IPS-18c (cell line): ENCODE results near the gene EDDM3A.
"Not testable (repeated sequence)": the region's sequence is repeated elsewhere in the genome, so short reads cannot be mapped to it uniquely, and the experiment has no call there.

Experiments
- H3K4me3 ChIP-seq: 2 replicates; pipeline ENCODE4 v1.7.0; 2013; ENCODE audit warnings: low read depth, mild to moderate bottlenecking, low read length, moderate library complexity; ENCODE audit not compliant: insufficient read depth
- H3K9me3 ChIP-seq: one replicate; pipeline ENCODE4 v1.6.1; 2013; ENCODE audit warnings: mild to moderate bottlenecking, low read length, moderate library complexity; ENCODE audit not compliant: control insufficient read depth, insufficient read depth

EDDM3A gene

DNA sequence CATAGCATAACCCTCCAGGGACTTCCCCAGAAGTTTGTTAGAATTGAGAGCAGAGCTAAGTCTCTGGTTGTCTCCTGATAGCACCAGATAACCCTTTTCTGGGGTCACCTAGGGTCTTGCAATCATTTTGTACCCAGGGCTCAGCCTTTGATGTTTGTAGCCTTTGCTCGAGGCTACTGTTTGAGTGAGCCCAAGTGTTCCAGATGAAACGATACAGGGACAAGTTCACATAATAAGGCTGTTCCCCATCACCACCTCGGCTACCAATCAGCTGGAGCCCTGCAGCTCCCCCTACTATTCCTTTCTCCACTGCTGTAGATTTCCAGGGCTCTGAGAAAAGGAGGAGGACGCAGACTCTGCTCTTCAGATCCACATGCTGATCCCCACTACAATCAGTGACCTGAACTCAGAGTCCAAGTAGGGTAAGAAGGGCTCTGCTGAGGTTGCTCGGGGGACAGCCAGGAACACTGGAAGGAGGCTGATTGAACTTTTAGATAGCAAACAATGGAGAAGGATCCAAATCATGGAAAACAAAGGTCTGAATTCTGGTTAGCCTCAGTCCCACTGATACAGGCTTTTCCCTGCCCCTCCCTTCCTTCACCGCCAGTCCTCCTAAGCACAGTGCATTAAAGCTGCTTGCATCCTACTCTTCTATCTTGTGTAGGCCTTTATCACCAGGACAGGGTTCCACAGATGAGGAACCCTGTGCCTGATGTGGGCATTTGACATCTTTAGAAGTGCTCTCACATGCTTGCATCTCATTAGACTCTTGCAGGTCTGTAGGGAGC lies at the start of gene EDDM3A:
TSS of gene EDDM3A (plus strand) at position 317 of the 788 bp plus-strand sequence. CDS start 1,694 bp downstream, outside the sequence.
- Histone ChIP-seq H3K9me3 (no peaks in the 10 kb centered on the region), H3K4me3 (no peak within 1 kb of the TSS)

GRCh38 chr14:20696764-20697163 lies 48.9 kb upstream of the EDDM3A start:
- Histone ChIP-seq H3K4me3 (no peak overlapping the region), H3K9me3 (no peaks in the 10 kb centered on the region)

- Histone ChIP-seq H3K4me3 (no peak overlapping the region), H3K9me3 (no peaks in the 10 kb centered on the region)
These were observed 48.2 kb upstream of the EDDM3A start for GRCh38 chr14:20697273-20698017.

DNA sequence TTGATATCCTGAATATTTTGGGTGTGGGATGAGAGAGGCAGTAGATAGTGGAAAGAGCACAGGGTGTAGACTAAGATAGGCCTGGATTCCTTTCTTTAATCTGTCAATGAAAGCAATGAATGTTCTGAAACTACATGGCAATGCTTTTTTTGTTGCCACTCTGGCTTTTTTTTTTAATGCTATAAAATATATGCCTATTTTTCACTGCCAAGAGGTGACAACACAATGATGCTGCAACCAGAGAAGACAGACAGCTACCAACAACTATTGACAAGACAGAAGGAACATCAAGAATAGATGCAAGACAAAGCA lies 47.7 kb upstream of the EDDM3A start:
- Histone ChIP-seq H3K9me3 (no peaks in the 10 kb centered on the region), H3K4me3 (no peak overlapping the region)

GRCh38 chr14:20698934-20699333 lies 46.8 kb upstream of the EDDM3A start:
- H3K4me3 ChIP-seq: no peak overlapping the region
- H3K9me3 ChIP-seq: no peaks in the 10 kb centered on the region

GRCh38 chr14:20699931-20700330 lies 45.8 kb upstream of the EDDM3A start:
- H3K9me3 ChIP-seq: peaks cover 3% of the 10 kb centered on the region

DNA sequence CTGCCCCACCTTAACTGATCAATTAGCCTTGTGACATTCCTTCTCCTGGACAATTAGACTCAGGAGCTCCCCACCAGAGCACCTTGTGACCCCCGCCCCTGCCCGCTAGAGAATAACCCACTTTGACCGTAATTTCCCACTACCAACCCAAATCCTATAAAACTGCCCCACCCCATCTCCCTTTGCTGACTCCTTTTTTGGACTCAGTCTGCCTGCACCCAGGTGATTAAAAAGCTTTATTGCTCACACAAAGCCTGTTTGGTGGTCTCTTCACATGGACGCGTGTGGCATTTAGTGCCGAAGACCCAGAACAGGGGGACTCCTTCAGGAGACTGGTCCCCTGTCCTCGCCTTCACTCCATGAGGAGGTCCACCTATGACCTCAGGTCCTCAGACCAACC lies 44.7 kb upstream of the EDDM3A start:
- not testable (repeated sequence) for H3K4me3 ChIP-seq, H3K9me3 ChIP-seq

More at GRCh38 chr14:20699931-20700330, 45.8 kb upstream of the EDDM3A start:
- H3K4me3 ChIP-seq: no peak overlapping the region

DNA sequence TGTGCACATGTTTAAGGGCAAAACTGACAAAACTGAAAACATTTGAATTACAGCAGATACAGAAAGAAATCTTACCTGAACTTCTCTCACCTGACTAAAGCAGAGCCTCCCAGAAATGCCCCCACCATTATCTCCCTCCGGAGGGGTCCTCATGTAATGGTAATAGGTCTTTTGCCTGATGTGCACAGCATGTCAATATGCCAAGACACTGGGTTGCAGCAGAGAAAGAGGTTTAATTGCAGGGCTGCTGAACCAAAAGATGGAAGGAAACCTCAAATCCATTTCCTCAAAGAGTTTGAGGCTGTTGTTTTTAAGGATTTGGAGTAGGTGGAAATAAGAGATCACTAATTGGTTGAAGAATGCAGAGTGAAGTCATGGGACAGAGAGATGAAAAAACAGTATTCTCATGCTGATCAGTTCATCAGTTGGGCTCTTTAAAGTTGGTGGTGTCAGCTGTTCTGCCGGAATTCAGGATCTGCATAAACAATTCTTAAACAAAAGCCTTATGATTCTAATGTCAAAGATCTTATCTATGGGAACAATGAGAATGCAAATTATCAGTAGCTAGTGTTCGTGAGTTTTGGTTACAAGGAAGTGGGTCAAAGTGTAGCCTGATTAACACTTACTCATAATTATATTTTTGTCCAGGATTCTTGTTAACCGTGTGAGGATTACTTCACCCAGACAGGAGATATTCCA lies 38.9 kb upstream of the EDDM3A start:
- H3K9me3 ChIP-seq: peaks cover 12% of the 10 kb centered on the region
- H3K4me3 ChIP-seq: no peak overlapping the region

DNA sequence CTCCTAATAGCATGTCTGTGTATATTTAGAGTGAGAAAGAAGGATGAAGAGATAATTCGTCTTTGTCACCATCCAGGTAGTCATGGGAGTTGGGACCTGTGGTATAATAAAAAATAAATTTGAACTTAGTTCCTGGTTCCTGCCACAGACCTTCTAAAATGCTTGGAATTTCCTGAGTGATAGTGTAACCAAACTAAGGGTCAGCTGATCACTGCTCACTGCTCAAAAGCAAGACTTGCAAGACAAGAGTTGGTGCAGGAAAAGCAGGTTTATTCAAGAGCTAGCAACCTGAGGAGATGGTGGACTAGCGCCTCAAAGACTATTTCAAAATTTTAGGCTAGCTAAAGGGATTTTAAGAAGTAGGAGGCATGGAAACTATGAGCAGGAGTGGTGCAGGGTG lies 38.1 kb upstream of the EDDM3A start:
- no peak overlapping the region for H3K4me3 ChIP-seq

GRCh38 chr14:20711261-20711660 lies 34.4 kb upstream of the EDDM3A start:
- Histone ChIP-seq H3K4me3 (no peak overlapping the region), H3K9me3 (peaks cover 3% of the 10 kb centered on the region)

More for the DNA sequence above, 38.1 kb upstream of the EDDM3A start:
- H3K9me3 ChIP-seq: peaks cover 12% of the 10 kb centered on the region

DNA sequence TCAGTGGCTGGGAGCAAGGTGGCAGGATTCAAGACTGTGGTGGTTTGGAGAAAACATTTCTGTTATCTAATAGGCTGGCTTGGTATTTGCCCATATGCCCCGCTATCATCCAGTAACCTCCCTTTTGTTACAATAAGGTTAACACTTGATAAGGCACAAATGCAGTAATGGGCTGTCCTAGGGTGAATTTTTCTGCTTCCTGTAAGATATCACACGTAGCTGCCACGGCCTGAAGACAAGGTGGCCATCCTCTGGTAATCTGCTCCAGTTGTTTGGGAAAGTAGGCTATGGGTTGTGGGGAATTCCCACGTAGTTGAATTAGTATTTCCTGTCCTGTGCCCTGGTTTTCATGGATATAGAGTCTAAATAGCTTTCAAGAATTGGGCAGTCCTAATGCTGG lies 34.0 kb upstream of the EDDM3A start:
- no peaks in the 10 kb centered on the region for H3K9me3 ChIP-seq
- no peak overlapping the region for H3K4me3 ChIP-seq

GRCh38 chr14:20712904-20713303 lies 32.8 kb upstream of the EDDM3A start:
- Histone ChIP-seq H3K9me3 (no peaks in the 10 kb centered on the region), H3K4me3 (no peak overlapping the region)

DNA sequence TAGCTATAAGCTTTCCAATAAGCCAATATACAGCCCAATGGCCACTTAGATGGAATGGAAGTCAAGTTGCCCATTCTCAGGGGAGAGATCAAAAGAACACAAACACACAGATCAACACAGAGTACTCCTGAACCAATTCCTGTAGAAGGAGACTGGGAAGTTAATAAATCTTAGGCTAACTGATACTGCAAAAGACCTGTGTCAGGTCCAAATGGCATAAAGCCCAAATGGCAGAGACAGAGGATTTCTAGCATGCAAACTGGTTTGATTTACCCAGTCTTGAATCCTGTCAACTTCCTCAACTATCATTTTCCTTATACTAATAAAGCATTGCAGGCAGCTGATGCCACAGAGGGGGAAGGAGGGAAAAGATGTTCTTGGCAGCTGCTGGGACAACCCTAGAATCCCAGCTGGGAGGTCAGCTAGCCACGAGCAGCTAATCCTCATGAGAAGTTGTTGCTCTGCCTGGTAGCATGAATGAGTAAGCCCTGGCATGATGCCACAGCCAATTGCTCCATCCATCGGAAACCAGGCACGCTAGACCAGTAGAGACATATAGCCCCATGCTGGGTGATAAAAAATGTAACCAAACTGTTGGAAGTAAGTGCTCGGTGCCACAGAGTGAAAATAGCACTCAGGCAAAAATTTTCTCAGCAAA lies 31.0 kb upstream of the EDDM3A start:
- Histone ChIP-seq H3K4me3 (no peak overlapping the region), H3K9me3 (no peaks in the 10 kb centered on the region)

DNA sequence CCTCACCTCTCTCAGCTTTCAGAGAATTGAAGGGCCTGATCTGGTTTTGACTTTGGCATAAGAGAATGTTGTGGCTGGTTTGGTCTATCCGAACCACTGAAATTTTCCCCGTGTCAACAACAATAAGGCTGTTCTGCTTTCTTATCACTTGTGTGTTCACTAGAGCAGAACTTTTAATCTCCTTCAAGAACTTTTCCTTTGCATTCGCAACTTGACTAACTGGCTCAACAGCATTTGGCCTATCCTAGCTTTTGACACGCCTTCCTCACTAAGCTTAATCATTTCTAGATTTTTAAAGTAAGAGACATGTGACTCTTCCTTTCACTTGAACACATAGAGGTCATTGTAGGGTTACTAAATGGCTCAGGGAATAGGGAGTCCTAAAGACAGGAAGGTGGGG lies 25.9 kb upstream of the EDDM3A start:
- no peak overlapping the region for H3K4me3 ChIP-seq

DNA sequence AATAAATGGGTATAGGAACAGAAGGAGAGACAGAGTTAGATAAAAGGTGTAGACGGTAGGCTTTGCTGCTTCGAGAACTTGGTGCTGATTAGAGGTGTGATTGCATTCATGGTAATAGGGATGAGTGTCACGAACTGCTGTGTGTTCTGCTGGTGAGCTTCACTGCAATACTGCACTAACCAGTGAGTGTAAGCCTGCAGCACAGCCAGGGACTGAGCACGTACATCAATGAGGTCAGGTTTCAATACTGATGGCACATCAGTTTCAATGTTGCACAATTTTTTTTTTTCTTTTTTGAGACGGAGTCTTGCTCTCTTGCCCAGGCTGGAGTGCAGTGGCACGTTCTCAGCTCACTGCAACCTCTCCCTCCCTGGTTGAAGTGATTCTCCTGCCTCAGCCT lies 24.9 kb upstream of the EDDM3A start:
- Histone ChIP-seq H3K4me3 (no peak overlapping the region), H3K9me3 (no peaks in the 10 kb centered on the region)

More for the DNA sequence above, 25.9 kb upstream of the EDDM3A start:
- no peaks in the 10 kb centered on the region for H3K9me3 ChIP-seq

GRCh38 chr14:20722016-20722415 lies 23.7 kb upstream of the EDDM3A start:
- Histone ChIP-seq H3K4me3 (no peak overlapping the region), H3K9me3 (no peaks in the 10 kb centered on the region)

DNA sequence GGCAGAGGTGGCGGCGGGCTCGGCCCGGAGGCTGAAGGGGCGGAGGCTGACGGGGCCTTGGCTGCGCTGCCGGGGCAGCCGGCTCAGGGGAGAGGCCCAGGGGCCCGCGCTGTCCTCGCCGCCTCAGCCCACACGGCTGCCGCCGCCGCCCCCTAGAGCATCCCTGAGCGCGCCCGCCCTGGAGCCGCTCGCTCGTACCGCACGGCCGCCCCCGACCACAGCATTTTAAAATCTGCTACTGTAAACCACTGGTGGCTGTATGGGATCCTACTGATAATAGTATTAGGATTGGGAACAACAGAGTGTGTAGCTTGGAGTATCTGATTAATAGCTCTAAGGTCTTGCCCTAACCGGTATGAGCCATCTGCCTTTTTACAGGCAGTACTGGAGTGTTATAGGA lies 22.2 kb upstream of the EDDM3A start:
- no peak overlapping the region for H3K4me3 ChIP-seq
- no peaks in the 10 kb centered on the region for H3K9me3 ChIP-seq
